Measurements from ENCODE around the gene ATG9A. TPM values are rescaled to one million over a fixed set of nuclear protein-coding genes. Genes with fewer than 3 reads are reported as not detected.

The ATG9A gene
- total RNA-seq, 4 donors from 2014 or later = 37.8 to 55.1 (median 45.2) TPM

GRCh38 chr2:219197388-219197787, 32.0 kb downstream of the ATG9A start:
- H3K4me3 ChIP-seq = no peak overlapping the region
- TF ChIP-seq CTCF (IDR thresholded peaks at IDR 0.05) = no peak
- no peak for TF ChIP-seq POLR2A (IDR thresholded peaks at IDR 0.05)
- WGBS, 2 donors = 83% methylated on average over 1 of the region's 1 CpG; no CpG with 5 or more reads in 1 of the 2 donors
- H3K36me3 ChIP-seq = no peaks in the 10 kb centered on the region
- H3K27me3 ChIP-seq = peaks cover 0 to 6% (median 0%) of the 10 kb centered on the region in 4 donors
- no peak for DNase-seq
- intact Hi-C loops (cut with DNase I) = no loop called here
- H3K27ac ChIP-seq = no peak overlapping the region
- H3K9me3 ChIP-seq = no peaks in the 10 kb centered on the region
- no peaks in the 10 kb centered on the region for H3K4me1 ChIP-seq

DNA sequence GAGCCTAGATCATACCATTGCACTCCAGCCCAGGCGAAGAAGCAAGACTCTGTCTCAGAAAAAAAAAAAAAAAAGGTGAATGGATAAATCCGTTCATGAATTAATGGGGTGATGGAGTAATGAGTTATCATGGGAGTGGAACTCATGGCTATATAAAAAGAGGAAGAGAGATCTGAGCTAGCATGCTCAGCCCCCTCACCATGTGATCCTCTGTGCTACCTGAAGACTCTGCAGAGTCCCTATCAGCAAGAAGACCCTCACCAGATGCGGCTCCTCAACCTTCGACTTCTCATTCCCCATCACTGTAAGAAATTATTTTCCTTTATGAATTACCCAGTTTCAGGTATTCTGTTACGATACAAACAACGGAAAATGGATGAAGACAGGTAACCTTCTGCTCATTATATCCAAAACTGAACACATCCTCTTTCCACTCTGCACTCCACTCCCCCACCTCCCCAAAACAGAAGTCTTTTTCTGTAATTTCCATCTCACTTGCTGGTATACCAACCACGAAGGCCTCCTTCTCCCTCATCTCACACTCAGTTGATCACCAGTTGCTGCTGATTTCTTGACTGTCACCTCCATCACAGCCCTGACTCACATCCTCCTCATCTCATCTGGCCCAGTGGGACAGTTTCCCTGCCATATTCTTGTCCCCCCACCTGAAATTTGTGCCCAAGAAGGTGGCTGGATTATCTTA, 42.5 kb downstream of the ATG9A start:
- Histone ChIP-seq H3K36me3 (peaks cover 9 to 41% (median 16%) of the 10 kb centered on the region in 3 donors), H3K9me3 (no peaks in the 10 kb centered on the region), H3K27ac (no peak overlapping the region), H3K4me1 (no peaks in the 10 kb centered on the region), H3K4me3 (no peak overlapping the region), H3K27me3 (no peaks in the 10 kb centered on the region)
- WGBS, 2 donors = 83 to 84% methylated on average over 7 of the region's 7 CpGs
- intact Hi-C loops (cut with DNase I) = no loop called here
- DNase-seq = no peak
- TF ChIP-seq POLR2A (IDR thresholded peaks at IDR 0.05) (no peak), CTCF (IDR thresholded peaks at IDR 0.05) (no peak)

- DNase-seq = no peak
- TF ChIP-seq CTCF (IDR thresholded peaks at IDR 0.05) (no peak), POLR2A (IDR thresholded peaks at IDR 0.05) (no peak)
- Histone ChIP-seq H3K9me3 (no peaks in the 10 kb centered on the region), H3K4me3 (no peak overlapping the region), H3K4me1 (peaks cover 5 to 18% (median 8%) of the 10 kb centered on the region in 3 donors), H3K27ac (no peak overlapping the region), H3K27me3 (no peaks in the 10 kb centered on the region), H3K36me3 (peaks cover 26 to 67% (median 32%) of the 10 kb centered on the region in 3 donors)
- 91 to 97% methylated on average over 2 of the region's 2 CpGs for WGBS, 2 donors
- intact Hi-C loops (cut with DNase I) = no loop called here
Observed at GRCh38 chr2:219184121-219184520, 45.3 kb downstream of the ATG9A start.

DNA sequence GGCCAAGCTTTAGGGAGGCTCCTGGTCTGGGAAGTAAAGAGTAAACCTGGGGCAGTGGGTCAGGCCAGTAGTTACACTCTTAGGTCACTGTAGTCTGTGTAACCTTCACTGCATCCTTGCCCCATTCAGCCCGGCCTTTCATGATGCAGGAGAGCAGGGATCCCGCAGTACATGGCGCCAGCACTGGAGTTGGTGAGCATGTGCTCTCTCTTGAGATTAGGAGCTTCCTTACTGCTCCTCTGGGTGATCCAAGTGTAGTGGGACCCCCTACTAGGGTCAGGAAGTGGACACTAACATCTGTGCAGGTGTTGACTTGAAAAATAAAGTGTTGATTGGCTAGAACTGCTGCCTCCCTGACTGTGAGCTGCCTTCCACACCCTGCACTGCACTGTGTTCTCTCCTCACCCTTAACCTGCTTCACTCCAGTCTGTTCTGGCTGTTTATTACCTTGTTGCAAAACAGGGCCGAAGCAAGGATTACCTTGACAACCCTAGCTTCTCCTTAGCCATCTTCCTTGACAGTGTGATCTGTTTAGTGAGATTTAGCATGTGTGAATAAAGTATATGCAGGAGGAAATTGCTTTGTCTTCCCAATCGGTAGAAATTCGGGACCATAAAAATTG, 46.2 kb downstream of the ATG9A start:
- no peaks in the 10 kb centered on the region for H3K27me3 ChIP-seq
- intact Hi-C loops (cut with DNase I) = no loop called here
- peaks cover 26 to 67% (median 32%) of the 10 kb centered on the region in 3 donors for H3K36me3 ChIP-seq
- H3K9me3 ChIP-seq = no peaks in the 10 kb centered on the region
- TF ChIP-seq POLR2A (IDR thresholded peaks at IDR 0.05) (no peak), CTCF (IDR thresholded peaks at IDR 0.05) (no peak)
- H3K4me3 ChIP-seq = no peak overlapping the region
- peaks cover 10 to 26% (median 13%) of the 10 kb centered on the region in 3 donors for H3K4me1 ChIP-seq
- no peak overlapping the region for H3K27ac ChIP-seq
- no peak for DNase-seq
- WGBS, 2 donors = 89 to 96% methylated on average over 3 to 4 of the region's 6 CpGs
